DND-41 (cell line): ENCODE data around the gene PNMA3.
"Not testable (repeated sequence)": the region's sequence is repeated elsewhere in the genome, so short reads cannot be mapped to it uniquely, and the experiment has no call there.

Experiments used
- ATAC-seq: fragments of 200-7000 bp; cut with Tn5 transposase; 3 replicates; pipeline ENCODE4 v1.9.1; 2021; ENCODE audit warnings: low read depth; ENCODE audit not compliant: insufficient read depth
- DNase-seq: peaks from one replicate; pipeline ENCODE4 v3.0.0-alpha.2; 2020
- H2AFZ ChIP-seq: 2 replicates; pipeline ENCODE4 v1.6.0; 2012; ENCODE audit warnings: low read depth, low read length
- H3K27ac ChIP-seq: 2 replicates; pipeline ENCODE4 v1.5.1; 2012; ENCODE audit warnings: low read length, inconsistent platforms
- H3K27me3 ChIP-seq: fragments of 200-600 bp; sonication (generic); 2 replicates; pipeline ENCODE4 v1.6.0; 2012; ENCODE audit warnings: low read length, mild to moderate bottlenecking, inconsistent platforms; ENCODE audit not compliant: insufficient read depth, poor library complexity
- H3K36me3 ChIP-seq: 2 replicates; pipeline ENCODE4 v1.5.1; 2012; ENCODE audit warnings: low read length, inconsistent platforms; ENCODE audit not compliant: insufficient read depth
- H3K4me1 ChIP-seq: 2 replicates; pipeline ENCODE4 v1.5.1; 2012; ENCODE audit warnings: mild to moderate bottlenecking, low read length; ENCODE audit not compliant: insufficient read depth
- H3K4me2 ChIP-seq: 2 replicates; pipeline ENCODE4 v1.6.0; 2012; ENCODE audit warnings: mild to moderate bottlenecking, moderate library complexity, low read length, inconsistent platforms; ENCODE audit not compliant: insufficient read depth
- H3K4me3 ChIP-seq, 2 experiments: fragments of 200-600 bp in 1 of 2; shearing (Covaris generic) in 1 of 2; 2 replicates each; pipeline ENCODE4 v1.5.1; 2012 to 2016; ENCODE audit warnings: inconsistent platforms in 2 of 2, low read length in 2 of 2, mild to moderate bottlenecking in 2 of 2, low read depth in 1 of 2, moderate library complexity in 1 of 2
- H3K79me2 ChIP-seq: 2 replicates; pipeline ENCODE4 v1.6.0; 2012; ENCODE audit warnings: low read length, inconsistent platforms; ENCODE audit not compliant: insufficient read depth
- H3K9ac ChIP-seq: 2 replicates; pipeline ENCODE4 v1.6.0; 2012; ENCODE audit warnings: low read depth, mild to moderate bottlenecking, inconsistent platforms, low read length, moderate library complexity
- H3K9me3 ChIP-seq: 2 replicates; pipeline ENCODE4 v1.5.1; 2012; ENCODE audit warnings: low read length, moderate library complexity, mild to moderate bottlenecking, inconsistent platforms; ENCODE audit not compliant: insufficient read depth, severe bottlenecking
- H4K20me1 ChIP-seq: 2 replicates; pipeline ENCODE4 v1.6.0; 2012; ENCODE audit warnings: low read length; ENCODE audit not compliant: insufficient read depth
- CTCF ChIP-seq: IDR thresholded peaks from 2 replicates; pipeline ENCODE4 v1.5.1; 2012; ENCODE audit warnings: borderline replicate concordance, low read length, moderate library complexity, mild to moderate bottlenecking; ENCODE audit not compliant: poor library complexity, severe bottlenecking; ENCODE audit errors: extremely low read depth
- EZH2 ChIP-seq: IDR thresholded peaks from 3 replicates; pipeline ENCODE4 v1.6.1; 2012; ENCODE audit warnings: borderline replicate concordance, low read depth, mild to moderate bottlenecking, moderate library complexity, low read length, inconsistent platforms; ENCODE audit not compliant: severe bottlenecking

PNMA3 gene

DNA sequence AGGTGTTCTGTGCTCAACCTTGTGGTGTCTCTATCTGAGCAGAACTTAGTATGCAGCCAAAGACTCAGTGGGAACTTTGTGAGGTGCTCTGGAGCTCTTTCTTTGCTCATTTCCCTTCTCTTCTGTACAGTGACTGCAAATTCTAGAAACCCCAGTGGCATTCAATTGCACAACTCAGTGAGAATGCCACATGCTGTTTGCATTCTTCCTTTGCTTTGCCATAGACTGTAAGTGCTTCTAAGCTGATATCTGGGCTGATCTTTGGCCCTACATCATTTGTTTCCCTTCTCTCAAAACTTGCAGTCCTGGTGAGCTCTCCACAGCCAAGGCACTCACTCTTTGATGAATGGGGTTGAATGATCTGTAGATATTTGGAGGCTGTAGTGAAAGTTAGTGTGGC, 7.0 kb downstream of the PNMA3 start:
- Histone ChIP-seq H3K9ac (no peak overlapping the region), H3K4me1 (no peaks in the 10 kb centered on the region), H3K4me2 (no peak overlapping the region), H3K4me3 (no peak overlapping the region), H2AFZ (no peak overlapping the region), H3K36me3 (no peaks in the 10 kb centered on the region), H4K20me1 (no peaks in the 10 kb centered on the region), H3K27me3 (no peaks in the 10 kb centered on the region), H3K27ac (no peak overlapping the region), H3K9me3 (no peaks in the 10 kb centered on the region), H3K79me2 (no peaks in the 10 kb centered on the region)
- no peak for TF ChIP-seq CTCF
- no peak for TF ChIP-seq EZH2
- no peak for ATAC-seq
- DNase-seq = no peak

DNA sequence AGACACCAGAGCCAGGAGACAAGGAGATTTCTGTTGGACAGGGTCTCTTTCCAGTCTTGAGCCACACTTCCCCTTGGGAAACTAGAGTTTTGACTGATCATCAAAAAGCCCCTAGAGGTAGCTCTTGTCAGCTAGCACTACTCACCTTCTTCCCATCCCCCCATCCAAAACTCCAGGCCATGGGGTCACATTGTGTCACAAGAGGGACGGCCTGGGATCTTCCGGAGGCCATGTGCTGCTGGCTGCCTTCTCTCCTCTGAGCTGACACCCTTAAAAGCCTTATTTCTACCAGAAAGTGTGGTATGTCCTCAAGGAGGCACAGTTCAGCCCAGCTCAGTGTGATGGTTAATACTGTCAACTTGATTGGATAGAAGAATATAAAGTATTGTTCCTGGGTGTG, 7.8 kb downstream of the PNMA3 start:
- ATAC-seq (no peak), DNase-seq (no peak)
- Histone ChIP-seq H3K4me3 (no peak overlapping the region), H2AFZ (no peak overlapping the region), H3K79me2 (no peaks in the 10 kb centered on the region), H3K27me3 (no peaks in the 10 kb centered on the region), H3K36me3 (no peaks in the 10 kb centered on the region), H3K4me1 (no peaks in the 10 kb centered on the region), H3K9ac (no peak overlapping the region), H4K20me1 (no peaks in the 10 kb centered on the region), H3K27ac (no peak overlapping the region), H3K9me3 (no peaks in the 10 kb centered on the region), H3K4me2 (no peak overlapping the region)
- no peak for TF ChIP-seq EZH2
- no peak for TF ChIP-seq CTCF

- DNase-seq (no peak), ATAC-seq (no peak)
- no peaks in the 10 kb centered on the region for H3K79me2 ChIP-seq
- no peak overlapping the region for H2AFZ ChIP-seq
- no peaks in the 10 kb centered on the region for H3K27me3 ChIP-seq
- no peak overlapping the region for H3K27ac ChIP-seq
- H3K36me3 ChIP-seq = no peaks in the 10 kb centered on the region
- no peak overlapping the region for H3K4me3 ChIP-seq
- H3K4me2 ChIP-seq = no peak overlapping the region
- H4K20me1 ChIP-seq = no peaks in the 10 kb centered on the region
- H3K9me3 ChIP-seq = no peaks in the 10 kb centered on the region
- no peak for TF ChIP-seq EZH2
- H3K4me1 ChIP-seq = no peaks in the 10 kb centered on the region
- no peak overlapping the region for H3K9ac ChIP-seq
These were observed 9.1 kb downstream of the PNMA3 start for GRCh38 chrX:153065389-153065788.

DNA sequence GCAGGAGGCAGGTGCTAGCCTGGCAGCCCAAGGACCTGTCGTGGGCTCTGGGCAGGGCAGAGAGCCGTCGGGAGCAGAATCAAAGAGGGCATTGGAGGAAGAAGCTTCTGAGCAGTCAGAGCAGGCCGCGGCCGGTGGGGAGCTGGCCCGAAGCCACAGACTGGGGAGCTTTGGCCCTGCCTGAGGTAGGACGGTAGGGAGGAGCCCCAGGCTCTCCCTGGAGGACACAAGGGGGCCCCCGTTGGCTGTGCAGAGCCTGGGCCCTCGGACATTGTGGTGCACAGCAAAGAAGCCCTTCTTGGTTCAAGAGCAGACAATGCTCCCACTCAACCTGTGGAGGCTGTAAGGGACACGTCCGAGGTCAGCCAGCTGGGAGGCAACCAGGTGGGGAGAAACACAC, 10.1 kb downstream of the PNMA3 start:
- not testable (repeated sequence) for DNase-seq, H3K4me1 ChIP-seq

GRCh38 chrX:153071909-153072583, 15.8 kb downstream of the PNMA3 start, which contains the start of gene PNMA6A:
TSS of gene PNMA6A (plus strand) at chrX:153072454. CDS start at chrX:153073063, 609 bp downstream.
- not testable (repeated sequence) for H3K9ac ChIP-seq, H4K20me1 ChIP-seq, H3K27ac ChIP-seq, H2AFZ ChIP-seq, H3K27me3 ChIP-seq, H3K36me3 ChIP-seq, H3K4me1 ChIP-seq, H3K4me3 ChIP-seq, H3K4me2 ChIP-seq, ATAC-seq, H3K79me2 ChIP-seq, DNase-seq, H3K9me3 ChIP-seq

More for the DNA sequence above, 10.1 kb downstream of the PNMA3 start:
- not testable (repeated sequence) for H3K27me3 ChIP-seq, H3K4me2 ChIP-seq, H3K79me2 ChIP-seq, H3K9ac ChIP-seq, H3K27ac ChIP-seq, H3K9me3 ChIP-seq, ATAC-seq, H3K4me3 ChIP-seq, H4K20me1 ChIP-seq, H3K36me3 ChIP-seq, H2AFZ ChIP-seq

- H3K79me2 ChIP-seq, H3K4me3 ChIP-seq, H3K4me2 ChIP-seq, H3K36me3 ChIP-seq, H3K27ac ChIP-seq, DNase-seq, ATAC-seq, H3K9me3 ChIP-seq, H3K27me3 ChIP-seq, H3K9ac ChIP-seq, H2AFZ ChIP-seq, H4K20me1 ChIP-seq, H3K4me1 ChIP-seq: not testable (repeated sequence)
These were observed 17.1 kb downstream of the PNMA3 start for GRCh38 chrX:153073331-153073730.
